Thyroid gland (tissue), 4 donors: ENCODE measurements around the gene PPP4R1.

Experiments used
- CTCF ChIP-seq, 6 experiments: fragments of 200-600 bp in 3 of 6; fragments of 450-650 bp in 3 of 6; sonication (generic) in 3 of 6; IDR thresholded peaks; one replicate each; pipeline ENCODE4 v1.5.1; 2016 to 2019; ENCODE audit warnings: antibody characterized with exemption in 6 of 6, mild to moderate bottlenecking in 2 of 6, inconsistent platforms in 1 of 6, moderate library complexity in 1 of 6
- POLR2A ChIP-seq, 2 donors: fragments of 450-650 bp; IDR thresholded peaks; one replicate each; pipeline ENCODE4 v1.6.1; 2017; ENCODE audit warnings: antibody characterized with exemption in 2 of 2, mild to moderate bottlenecking in 2 of 2, moderate library complexity in 1 of 2

GRCh38 chr18:9628984-9629383 is 14.6 kb upstream of the PPP4R1 start:
- no peak for TF ChIP-seq POLR2A (IDR thresholded peaks at IDR 0.05)
- TF ChIP-seq CTCF (IDR thresholded peaks at IDR 0.05): no peak
